Erythroblast (primary cell): ENCODE results near the gene MEA1.

Source experiments
- GATA1 ChIP-seq: IDR thresholded peaks from 2 replicates; pipeline ENCODE4 v1.6.1; 2011; ENCODE audit warnings: low read depth, mild to moderate bottlenecking, control low read depth, low read length, moderate library complexity
- POLR2A ChIP-seq: IDR thresholded peaks from 2 replicates; pipeline ENCODE4 v1.6.1; 2011; ENCODE audit warnings: mild to moderate bottlenecking, low read length

DNA sequence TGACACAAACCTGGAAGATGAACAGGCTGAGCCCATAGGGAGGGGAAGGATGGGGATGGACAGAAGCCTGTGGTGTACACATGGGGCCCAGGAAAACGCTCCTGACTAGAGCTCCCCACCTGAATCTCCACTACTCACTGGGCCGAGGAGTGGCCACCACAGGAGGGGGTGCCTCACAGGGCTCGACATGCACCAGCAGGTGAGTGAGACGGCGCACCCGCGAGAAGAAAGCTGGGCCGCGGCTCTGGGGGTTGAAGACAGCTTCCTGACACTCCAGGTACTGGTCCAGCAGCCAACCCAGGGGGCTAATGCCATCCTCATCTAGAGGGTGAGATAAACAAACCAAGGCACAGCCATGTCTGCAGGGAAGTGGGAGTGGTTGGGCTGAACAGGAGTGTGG is 29.6 kb upstream of the MEA1 start:
- TF ChIP-seq POLR2A = no peak
- no peak for TF ChIP-seq GATA1
